T-cell (primary cell): ENCODE measurements around the gene GAB4. TPM values are rescaled to one million over a fixed set of nuclear protein-coding genes. Genes with fewer than 3 reads are reported as not detected.
"Not testable (repeated sequence)": the region's sequence is repeated elsewhere in the genome, so short reads cannot be mapped to it uniquely, and the experiment has no call there.

Source experiments
- ATAC-seq, 4 experiments: fragments of 200-7000 bp in 3 of 4; fragments of 150-1000 bp in 1 of 4; cut with Tn5 transposase; replicated peaks in 1 of 4; 1 replicate in 3 of 4; 2 replicates in 1 of 4; pipeline ENCODE4 v1.10.0; 2021; ENCODE audit warnings: moderate library complexity in 3 of 4, mild to moderate bottlenecking in 2 of 4, moderate number of reproducible peaks in 1 of 4
- CTCF ChIA-PET, 2 donors: fragments of 300-600 bp; sonication (Branson Sonifier 250); formaldehyde crosslinking; loops; one replicate each; lab custom pipeline; 2022; ENCODE audit warnings: antibody characterized with exemption in 2 of 2; lab: Charles Lee
- POLR2A ChIA-PET, 2 donors: fragments of 300-600 bp; sonication (Branson Sonifier 250); formaldehyde crosslinking; loops; one replicate each; lab custom pipeline; 2022; ENCODE audit warnings: antibody characterized with exemption in 2 of 2; lab: Charles Lee
- DNase-seq, 35 experiments: peaks; one replicate each; pipeline versions ENCODE4 v3.0.0 to v3.0.0-alpha.2; 2013 to 2023
- H3K27ac ChIP-seq: one replicate; pipeline ENCODE4 v1.5.1; 2013; ENCODE audit warnings: low read length
- H3K27me3 ChIP-seq, 2 experiments: replicated peaks in 1 of 2; 1 replicate in 1 of 2; 2 replicates in 1 of 2; pipeline versions ENCODE4 v1.6.1 to v1.7.0; 2013; ENCODE audit warnings: low read length in 1 of 2, mixed read lengths in 1 of 2; ENCODE audit not compliant: control insufficient read depth in 2 of 2, insufficient read depth in 2 of 2; ENCODE audit errors: extremely low read depth in 1 of 2
- H3K36me3 ChIP-seq, 2 donors: 1 replicate in 1 of 2; 2 replicates in 1 of 2; pipeline versions ENCODE4 v1.6.1 to v1.7.0; 2013; ENCODE audit warnings: low read length in 1 of 2; ENCODE audit not compliant: control insufficient read depth in 2 of 2, insufficient read depth in 1 of 2; ENCODE audit errors: extremely low read depth in 1 of 2
- H3K4me1 ChIP-seq, 2 experiments: 1 replicate in 1 of 2; 2 replicates in 1 of 2; pipeline versions ENCODE4 v1.6.1 to v1.7.0; 2013; ENCODE audit warnings: low read length in 2 of 2, mixed read lengths in 1 of 2; ENCODE audit not compliant: insufficient read depth in 2 of 2, control insufficient read depth in 1 of 2; ENCODE audit errors: extremely low read depth in 1 of 2
- H3K4me3 ChIP-seq, 2 donors: 1 replicate in 1 of 2; 2 replicates in 1 of 2; pipeline versions ENCODE4 v1.5.1 to v1.7.0; 2013; ENCODE audit warnings: mild to moderate bottlenecking in 2 of 2, low read length in 1 of 2, moderate library complexity in 1 of 2; ENCODE audit not compliant: control insufficient read depth in 1 of 2; ENCODE audit errors: extremely low read depth in 1 of 2
- H3K9me3 ChIP-seq: 2 replicates; pipeline ENCODE4 v1.7.0; 2013
- H3K27ac Mint-ChIP-seq, 2 donors: one replicate each; pipeline ENCODE4 v1.8.0; 2020 to 2021; ENCODE audit warnings: mild to moderate bottlenecking in 2 of 2, mixed read lengths in 2 of 2
- H3K27me3 Mint-ChIP-seq, 2 donors: one replicate each; pipeline ENCODE4 v1.8.0; 2021 to 2022; ENCODE audit warnings: mixed read lengths in 2 of 2
- H3K36me3 Mint-ChIP-seq: one replicate; pipeline ENCODE4 v1.8.0; 2021; ENCODE audit warnings: mixed read lengths
- H3K4me1 Mint-ChIP-seq, 3 donors: one replicate each; pipeline ENCODE4 v1.8.0; 2020 to 2022; ENCODE audit warnings: mixed read lengths in 3 of 3, mild to moderate bottlenecking in 1 of 3
- H3K4me3 Mint-ChIP-seq, 3 donors: one replicate each; pipeline ENCODE4 v1.8.0; 2020 to 2022; ENCODE audit warnings: mild to moderate bottlenecking in 3 of 3, mixed read lengths in 3 of 3, moderate library complexity in 3 of 3
- H3K9me3 Mint-ChIP-seq, 3 donors: one replicate each; pipeline ENCODE4 v1.8.0; 2020 to 2022; ENCODE audit warnings: mixed read lengths in 3 of 3
- WGBS: methylation state at CpG from one replicate; pipeline ENCODE4 v1.1.5; 2013; ENCODE audit warnings: missing lambda C conversion rate; ENCODE audit not compliant: insufficient coverage; 5-methylcytosine and 5-hydroxymethylcytosine counted together
- total RNA-seq, 35 experiments: library from RNA in 6 of 35; stranded (reverse) in 6 of 35; fragments of 120-200 nt in 1 of 35; gene quantifications; one replicate each; pipeline versions ENCODE4 v1.2.1 to v1.2.4 and lab custom pipeline; 2013 to 2026

The GAB4 gene
- total RNA-seq, 5 donors from 2014 or later (not counting 1 experiment from before 2014, with no cell fraction given) = 0.28 TPM; not detected in 4

DNA sequence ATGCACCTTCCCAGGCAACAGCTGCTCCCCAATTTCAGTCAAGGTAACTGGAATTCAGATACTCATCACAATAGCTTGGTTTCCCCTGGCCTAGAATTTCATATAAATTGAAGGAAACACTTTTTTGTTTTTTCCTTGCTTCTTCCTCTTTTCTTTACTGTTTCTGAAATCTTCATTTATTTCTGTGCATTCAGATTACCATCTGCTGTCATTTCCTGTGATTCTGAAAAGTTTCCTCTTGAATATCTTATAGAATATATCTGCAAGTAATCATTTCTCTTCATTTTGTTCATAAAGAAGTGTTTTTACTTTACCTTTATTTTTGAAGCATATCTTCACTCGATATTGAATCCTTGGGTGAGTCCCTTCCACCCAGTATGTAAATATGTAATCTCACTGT is 85.3 kb downstream of the GAB4 start:
- Mint-ChIP-seq H3K9me3 (no peaks in the 10 kb centered on the region), H3K27me3 (peaks cover 12 to 32% of the 10 kb centered on the region in 2 donors), H3K36me3 (no peaks in the 10 kb centered on the region), H3K4me1 (no peaks in the 10 kb centered on the region), H3K27ac (no peak overlapping the region), H3K4me3 (no peak overlapping the region)
- ChIA-PET CTCF (no interaction called here), POLR2A (no interaction called here)
- Histone ChIP-seq H3K36me3 (no peaks in the 10 kb centered on the region), H3K27ac (no peak overlapping the region), H3K27me3 (peaks cover 0 to 8% of the 10 kb centered on the region in 2 experiments), H3K9me3 (no peaks in the 10 kb centered on the region), H3K4me1 (no peaks in the 10 kb centered on the region), H3K4me3 (no peak overlapping the region)
- DNase-seq = no peak
- WGBS = no CpG with 5 or more reads among the region's 1 CpG
- no peak for ATAC-seq

DNA sequence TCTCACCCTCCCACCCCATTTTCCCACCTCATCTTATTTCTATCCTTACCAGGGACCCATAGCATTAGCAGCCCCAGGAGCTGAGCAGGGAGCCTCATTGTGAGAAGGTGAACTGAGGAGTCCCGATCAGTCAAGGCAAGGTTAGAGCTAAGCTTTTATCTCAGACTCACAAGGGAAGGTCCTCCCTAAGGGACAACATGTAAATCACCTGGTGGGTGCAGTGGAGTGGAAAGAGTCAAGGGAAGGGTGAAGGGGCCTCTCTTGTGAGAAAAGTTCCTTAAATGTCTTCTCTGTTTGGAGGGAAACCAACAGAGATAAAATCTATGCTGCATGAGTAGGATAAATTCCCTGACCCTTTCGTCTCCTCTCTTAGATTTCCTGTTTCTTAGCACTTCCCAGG is 85.9 kb downstream of the GAB4 start:
- no peaks in the 10 kb centered on the region for H3K4me1 ChIP-seq
- Mint-ChIP-seq H3K4me1 (peaks cover 0 to 4% (median 3%) of the 10 kb centered on the region in 3 donors), H3K27ac (no peak overlapping the region), H3K27me3 (peaks cover 19 to 36% of the 10 kb centered on the region in 2 donors), H3K4me3 (no peak overlapping the region), H3K36me3 (no peaks in the 10 kb centered on the region), H3K9me3 (no peaks in the 10 kb centered on the region)
- no peak overlapping the region for H3K4me3 ChIP-seq
- ATAC-seq (no peak), DNase-seq (no peak)
- no peak overlapping the region for H3K27ac ChIP-seq
- no CpG with 5 or more reads among the region's 2 CpGs for WGBS
- ChIA-PET POLR2A (no interaction called here), CTCF (no interaction called here)
- H3K36me3 ChIP-seq = no peaks in the 10 kb centered on the region
- no peaks in the 10 kb centered on the region for H3K9me3 ChIP-seq
- peaks cover 0 to 13% of the 10 kb centered on the region in 2 experiments for H3K27me3 ChIP-seq

DNA sequence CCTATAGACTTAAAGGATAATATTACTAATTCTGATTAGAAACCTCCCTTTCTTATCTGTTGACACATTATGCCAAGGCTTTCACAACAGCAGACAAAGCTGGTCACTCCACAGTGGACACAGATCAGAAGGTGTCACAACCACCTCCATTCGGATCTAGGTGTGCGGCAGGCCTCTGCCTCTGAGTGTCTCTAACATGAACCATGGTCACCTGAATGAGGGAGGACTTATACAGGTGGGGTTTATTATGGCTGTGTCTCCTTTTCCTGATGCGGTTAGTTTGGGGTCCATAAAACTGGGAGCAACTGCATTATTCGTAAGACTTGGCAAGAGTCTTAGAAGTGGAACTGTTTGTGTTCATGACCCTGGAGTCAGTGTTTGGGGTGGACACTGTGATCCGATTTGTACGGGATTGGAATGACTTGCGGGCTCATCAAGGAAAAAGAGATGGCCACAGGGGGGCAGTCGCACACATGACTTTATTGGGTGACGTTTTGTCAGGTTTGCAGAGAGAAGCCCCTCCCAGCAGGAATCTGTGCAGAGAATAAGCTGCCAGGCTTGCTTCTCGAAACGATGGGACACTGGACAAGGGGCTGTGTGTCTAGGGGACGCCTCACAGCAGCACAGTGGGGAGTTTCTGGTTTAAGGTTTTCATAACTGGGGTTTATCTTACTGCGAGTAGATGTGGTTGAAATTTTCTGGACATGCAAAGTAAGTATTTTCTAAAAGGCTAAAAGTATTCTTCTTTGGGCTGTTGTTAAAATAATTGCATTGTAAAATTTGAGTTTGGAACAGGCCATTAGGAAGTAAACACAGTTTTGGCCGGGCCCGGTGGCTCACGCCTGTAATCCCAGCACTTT is 90.6 kb downstream of the GAB4 start:
- Histone ChIP-seq H3K27ac (no peak overlapping the region), H3K9me3 (no peaks in the 10 kb centered on the region), H3K4me1 (no peaks in the 10 kb centered on the region), H3K36me3 (no peaks in the 10 kb centered on the region), H3K27me3 (peaks cover 0 to 16% of the 10 kb centered on the region in 2 experiments), H3K4me3 (no peak overlapping the region)
- CTCF ChIA-PET = interaction anchor here in 1 of 2 donors (2.9 kb wide), 1 partner anchor 141 kb away, joined by 5 read pairs; no protein-coding TSS in a partner anchor
- no peaks in the 10 kb centered on the region for H3K9me3 Mint-ChIP-seq
- ATAC-seq = peak in 2 of 4 experiments; percentile 23 to 33
- H3K27ac Mint-ChIP-seq = no peak overlapping the region
- H3K4me1 Mint-ChIP-seq = peaks cover 0 to 5% (median 4%) of the 10 kb centered on the region in 3 donors
- no peaks in the 10 kb centered on the region for H3K36me3 Mint-ChIP-seq
- POLR2A ChIA-PET = no interaction called here
- no peak overlapping the region for H3K4me3 Mint-ChIP-seq
- peaks cover 29 to 31% of the 10 kb centered on the region in 2 donors for H3K27me3 Mint-ChIP-seq
- DNase-seq = peak in 30 of 35 experiments; percentile 11 to 56 (median 34)
- 40% methylated on average over 15 of the region's 16 CpGs for WGBS

DNA sequence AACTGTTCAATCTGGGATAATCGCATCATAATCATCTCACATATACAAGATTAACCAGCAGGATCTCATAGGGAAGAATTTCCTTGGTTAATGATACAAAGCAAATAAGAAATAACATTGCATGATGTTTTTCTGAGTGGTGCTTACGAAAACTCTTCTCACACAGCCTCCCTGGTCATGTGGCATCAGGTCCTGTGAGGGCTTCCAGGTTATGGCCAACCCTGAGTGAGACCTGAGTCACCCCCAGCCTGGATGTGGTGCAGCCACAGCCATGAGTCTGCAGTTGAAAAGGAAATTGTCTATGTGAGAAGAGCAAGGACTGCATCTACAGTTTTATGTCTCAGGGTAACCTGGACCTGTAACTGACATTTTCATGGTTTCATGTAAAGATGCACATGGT is 92.3 kb downstream of the GAB4 start:
- Histone ChIP-seq H3K36me3 (no peaks in the 10 kb centered on the region), H3K4me3 (no peak overlapping the region), H3K9me3 (no peaks in the 10 kb centered on the region), H3K27me3 (peaks cover 0 to 16% of the 10 kb centered on the region in 2 experiments), H3K4me1 (no peaks in the 10 kb centered on the region), H3K27ac (no peak overlapping the region)
- peaks cover 20 to 34% of the 10 kb centered on the region in 2 donors for H3K27me3 Mint-ChIP-seq
- CTCF ChIA-PET = no interaction called here
- POLR2A ChIA-PET = no interaction called here
- no peak overlapping the region for H3K27ac Mint-ChIP-seq
- H3K36me3 Mint-ChIP-seq = no peaks in the 10 kb centered on the region
- H3K4me3 Mint-ChIP-seq = no peak overlapping the region
- H3K9me3 Mint-ChIP-seq = no peaks in the 10 kb centered on the region
- H3K4me1 Mint-ChIP-seq = peaks cover 0 to 5% (median 4%) of the 10 kb centered on the region in 3 donors
- ATAC-seq (no peak), DNase-seq (no peak)
- no CpG with 5 or more reads among the region's 2 CpGs for WGBS

DNA sequence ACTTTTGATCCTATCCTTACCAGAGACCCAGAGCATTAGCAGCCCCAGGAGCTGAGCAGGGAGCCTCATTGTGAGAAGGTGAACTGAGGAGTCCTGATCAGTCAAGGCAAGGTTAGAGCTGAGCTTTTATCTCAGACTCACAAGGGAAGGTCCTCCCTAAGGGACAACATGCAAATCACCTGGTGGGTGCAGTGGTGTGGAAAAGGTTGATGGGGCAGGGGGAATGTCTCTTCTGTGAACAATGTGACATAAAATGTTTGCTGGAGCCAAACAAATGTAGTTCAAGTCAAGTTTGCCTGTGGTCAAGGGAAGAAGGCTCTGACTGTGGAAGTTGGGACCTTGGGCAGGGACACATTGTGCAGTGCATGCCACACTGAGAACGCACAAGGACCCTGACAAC is 93.1 kb downstream of the GAB4 start:
- H3K4me1 Mint-ChIP-seq, H3K9me3 Mint-ChIP-seq, POLR2A ChIA-PET, H3K4me3 Mint-ChIP-seq, DNase-seq, CTCF ChIA-PET, H3K27ac ChIP-seq, H3K36me3 ChIP-seq, H3K4me3 ChIP-seq, ATAC-seq, H3K27ac Mint-ChIP-seq, H3K36me3 Mint-ChIP-seq, H3K9me3 ChIP-seq, H3K4me1 ChIP-seq: not testable (repeated sequence)
- H3K27me3 Mint-ChIP-seq = peaks cover 20 to 38% of the 10 kb centered on the region in 2 donors
- WGBS = no CpG with 5 or more reads among the region's 1 CpG
- peaks cover 0 to 16% of the 10 kb centered on the region in 2 experiments for H3K27me3 ChIP-seq

DNA sequence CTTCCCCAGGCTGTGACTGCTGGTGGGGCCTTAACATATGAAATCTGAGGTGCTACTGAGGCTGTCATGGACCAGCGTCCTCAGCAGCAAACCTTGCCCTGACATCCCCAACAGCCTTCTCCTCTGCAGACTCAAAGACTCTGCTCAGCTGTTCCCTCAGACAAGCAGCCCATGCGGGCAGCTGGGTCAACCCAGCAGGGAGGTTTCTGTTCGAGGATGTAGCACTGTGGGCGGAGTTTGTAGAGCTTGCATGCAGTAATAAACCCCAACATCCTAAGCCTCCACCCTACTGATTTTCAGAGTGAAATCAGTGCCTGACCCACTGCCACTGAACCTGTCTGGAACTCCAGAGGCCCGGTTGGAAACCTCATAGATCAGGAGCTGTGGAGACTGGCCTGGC is 94.0 kb downstream of the GAB4 start:
- H3K4me1 Mint-ChIP-seq = peaks cover 0 to 5% (median 4%) of the 10 kb centered on the region in 3 donors
- Histone ChIP-seq H3K9me3 (no peaks in the 10 kb centered on the region), H3K36me3 (no peaks in the 10 kb centered on the region), H3K4me1 (no peaks in the 10 kb centered on the region), H3K27me3 (peaks cover 0 to 16% of the 10 kb centered on the region in 2 experiments), H3K4me3 (no peak overlapping the region), H3K27ac (no peak overlapping the region)
- DNase-seq = no peak
- POLR2A ChIA-PET = no interaction called here
- peaks cover 22 to 41% of the 10 kb centered on the region in 2 donors for H3K27me3 Mint-ChIP-seq
- H3K36me3 Mint-ChIP-seq = no peaks in the 10 kb centered on the region
- H3K4me3 Mint-ChIP-seq = no peak overlapping the region
- ATAC-seq = no peak
- H3K27ac Mint-ChIP-seq = no peak overlapping the region
- WGBS = 80% methylated on average over 2 of the region's 5 CpGs
- H3K9me3 Mint-ChIP-seq = no peaks in the 10 kb centered on the region
- CTCF ChIA-PET = no interaction called here
